ENCODE results near the gene THBD.

THBD gene

GRCh38 chr20:23011008-23011721, 38.3 kb downstream of the THBD start:
- no peaks in the 10 kb centered on the region for H3K9me3 ChIP-seq (ENCODE audit: low read depth, low read length)
- no peaks in the 10 kb centered on the region for H3K36me3 ChIP-seq (ENCODE audit: insufficient read depth, low read length)
- no peak overlapping the region for H3K4me3 ChIP-seq
- DNase-seq (ENCODE audit: low read depth, low spot score), result no peak
- H3K27ac ChIP-seq, result no peak overlapping the region
- TF ChIP-seq EZH2 (IDR thresholded peaks at IDR 0.05) (no peak), FOXP2 (optimal IDR thresholded peaks at IDR 0.05; ENCODE audit: control extremely low read depth, extremely low read length, insufficient read depth) (no peak), POLR2AphosphoS5 (IDR thresholded peaks at IDR 0.05; ENCODE audit: borderline replicate concordance, low read depth, low read length) (no peak)
- no peak overlapping the region for H3K9ac ChIP-seq (ENCODE audit: insufficient read length)

- Histone ChIP-seq H3K36me3 (ENCODE audit: insufficient read depth, low read length) (no peaks in the 10 kb centered on the region), H3K4me3 (no peak overlapping the region), H3K9ac (ENCODE audit: insufficient read length) (no peak overlapping the region), H3K27ac (no peak overlapping the region), H3K9me3 (ENCODE audit: low read depth, low read length) (no peaks in the 10 kb centered on the region)
- TF ChIP-seq EZH2 (IDR thresholded peaks at IDR 0.05) (no peak), POLR2AphosphoS5 (IDR thresholded peaks at IDR 0.05; ENCODE audit: borderline replicate concordance, low read depth, low read length) (no peak)
- no peak for DNase-seq (ENCODE audit: low read depth, low spot score)
Measured at GRCh38 chr20:23010096-23010495, 39.4 kb downstream of the THBD start.

- Histone ChIP-seq H3K27ac (no peak overlapping the region), H3K9ac (ENCODE audit: insufficient read length) (no peak overlapping the region), H3K9me3 (ENCODE audit: low read depth, low read length) (no peaks in the 10 kb centered on the region), H3K36me3 (ENCODE audit: insufficient read depth, low read length) (no peaks in the 10 kb centered on the region), H3K4me3 (no peak overlapping the region)
- no peak for TF ChIP-seq EZH2 (IDR thresholded peaks at IDR 0.05)
- TF ChIP-seq POLR2AphosphoS5 (IDR thresholded peaks at IDR 0.05; ENCODE audit: borderline replicate concordance, low read depth, low read length), result no peak
- no peak for DNase-seq (ENCODE audit: low read depth, low spot score)
Measured at GRCh38 chr20:23009636-23010035, 39.8 kb downstream of the THBD start.

- no peaks in the 10 kb centered on the region for H3K9me3 ChIP-seq (ENCODE audit: low read depth, low read length)
- no peaks in the 10 kb centered on the region for H3K36me3 ChIP-seq (ENCODE audit: insufficient read depth, low read length)
- TF ChIP-seq FOXP2 (optimal IDR thresholded peaks at IDR 0.05; ENCODE audit: control extremely low read depth, extremely low read length, insufficient read depth) (no peak), POLR2AphosphoS5 (IDR thresholded peaks at IDR 0.05; ENCODE audit: borderline replicate concordance, low read depth, low read length) (no peak)
- H3K27ac ChIP-seq, result no peak overlapping the region
- no peak for DNase-seq (ENCODE audit: low read depth, low spot score)
- H3K4me3 ChIP-seq, result no peak overlapping the region
- no peak overlapping the region for H3K9ac ChIP-seq (ENCODE audit: insufficient read length)
Measured at GRCh38 chr20:23008667-23009066, 40.8 kb downstream of the THBD start.

GRCh38 chr20:23007886-23008655, 41.4 kb downstream of the THBD start:
- no peaks in the 10 kb centered on the region for H3K9me3 ChIP-seq (ENCODE audit: low read depth, low read length)
- no peak overlapping the region for H3K9ac ChIP-seq (ENCODE audit: insufficient read length)
- H3K27ac ChIP-seq, result no peak overlapping the region
- no peak for TF ChIP-seq FOXP2 (optimal IDR thresholded peaks at IDR 0.05; ENCODE audit: control extremely low read depth, extremely low read length, insufficient read depth)
- no peak for TF ChIP-seq POLR2AphosphoS5 (IDR thresholded peaks at IDR 0.05; ENCODE audit: borderline replicate concordance, low read depth, low read length)
- no peak for TF ChIP-seq EZH2 (IDR thresholded peaks at IDR 0.05)
- H3K36me3 ChIP-seq (ENCODE audit: insufficient read depth, low read length), result no peaks in the 10 kb centered on the region
- no peak overlapping the region for H3K4me3 ChIP-seq
- DNase-seq (ENCODE audit: low read depth, low spot score), result no peak

- Histone ChIP-seq H3K9me3 (ENCODE audit: low read depth, low read length) (no peaks in the 10 kb centered on the region), H3K27ac (no peak overlapping the region)
- no peak for TF ChIP-seq EZH2 (IDR thresholded peaks at IDR 0.05)
- no peak for TF ChIP-seq POLR2AphosphoS5 (IDR thresholded peaks at IDR 0.05; ENCODE audit: borderline replicate concordance, low read depth, low read length)
- TF ChIP-seq FOXP2 (optimal IDR thresholded peaks at IDR 0.05; ENCODE audit: control extremely low read depth, extremely low read length, insufficient read depth), result no peak
Measured at GRCh38 chr20:23007462-23007861, 42.0 kb downstream of the THBD start.

GRCh38 chr20:23005776-23006175, 43.7 kb downstream of the THBD start:
- Histone ChIP-seq H3K4me3 (no peak overlapping the region), H3K36me3 (ENCODE audit: insufficient read depth, low read length) (no peaks in the 10 kb centered on the region), H3K27ac (no peak overlapping the region), H3K9ac (ENCODE audit: insufficient read length) (no peak overlapping the region), H3K9me3 (ENCODE audit: low read depth, low read length) (no peaks in the 10 kb centered on the region)
- no peak for DNase-seq (ENCODE audit: low read depth, low spot score)
- TF ChIP-seq FOXP2 (optimal IDR thresholded peaks at IDR 0.05; ENCODE audit: control extremely low read depth, extremely low read length, insufficient read depth) (no peak), EZH2 (IDR thresholded peaks at IDR 0.05) (no peak), POLR2AphosphoS5 (IDR thresholded peaks at IDR 0.05; ENCODE audit: borderline replicate concordance, low read depth, low read length) (no peak)

More at GRCh38 chr20:23007462-23007861, 42.0 kb downstream of the THBD start:
- Histone ChIP-seq H3K36me3 (ENCODE audit: insufficient read depth, low read length) (no peaks in the 10 kb centered on the region), H3K4me3 (no peak overlapping the region), H3K9ac (ENCODE audit: insufficient read length) (no peak overlapping the region)
- no peak for DNase-seq (ENCODE audit: low read depth, low spot score)

- Histone ChIP-seq H3K9me3 (ENCODE audit: low read depth, low read length) (no peaks in the 10 kb centered on the region), H3K36me3 (ENCODE audit: insufficient read depth, low read length) (no peaks in the 10 kb centered on the region), H3K9ac (ENCODE audit: insufficient read length) (no peak overlapping the region), H3K4me3 (no peak overlapping the region), H3K27ac (no peak overlapping the region)
- DNase-seq (ENCODE audit: low read depth, low spot score), result no peak
- TF ChIP-seq FOXP2 (optimal IDR thresholded peaks at IDR 0.05; ENCODE audit: control extremely low read depth, extremely low read length, insufficient read depth), result no peak
- TF ChIP-seq POLR2AphosphoS5 (IDR thresholded peaks at IDR 0.05; ENCODE audit: borderline replicate concordance, low read depth, low read length), result no peak
- no peak for TF ChIP-seq EZH2 (IDR thresholded peaks at IDR 0.05)
Measured at GRCh38 chr20:23003881-23004460, 45.5 kb downstream of the THBD start.
